Head of caudate nucleus (tissue), 42 donors: ENCODE data around the gene ZNF528.

ENCODE experiments used
- DNase-seq, 42 donors: peaks; one replicate each; pipeline versions ENCODE4 v3.0.0 to v3.0.0-alpha.2; 2020 to 2021; ENCODE audit warnings: mixed read lengths in 7 of 42
- intact Hi-C: fragments of 100-400 bp; cut with DNase I; formaldehyde crosslinking; loops from one replicate; pipeline ENCODE4 v1.15.0; 2022

ZNF528 gene

DNA sequence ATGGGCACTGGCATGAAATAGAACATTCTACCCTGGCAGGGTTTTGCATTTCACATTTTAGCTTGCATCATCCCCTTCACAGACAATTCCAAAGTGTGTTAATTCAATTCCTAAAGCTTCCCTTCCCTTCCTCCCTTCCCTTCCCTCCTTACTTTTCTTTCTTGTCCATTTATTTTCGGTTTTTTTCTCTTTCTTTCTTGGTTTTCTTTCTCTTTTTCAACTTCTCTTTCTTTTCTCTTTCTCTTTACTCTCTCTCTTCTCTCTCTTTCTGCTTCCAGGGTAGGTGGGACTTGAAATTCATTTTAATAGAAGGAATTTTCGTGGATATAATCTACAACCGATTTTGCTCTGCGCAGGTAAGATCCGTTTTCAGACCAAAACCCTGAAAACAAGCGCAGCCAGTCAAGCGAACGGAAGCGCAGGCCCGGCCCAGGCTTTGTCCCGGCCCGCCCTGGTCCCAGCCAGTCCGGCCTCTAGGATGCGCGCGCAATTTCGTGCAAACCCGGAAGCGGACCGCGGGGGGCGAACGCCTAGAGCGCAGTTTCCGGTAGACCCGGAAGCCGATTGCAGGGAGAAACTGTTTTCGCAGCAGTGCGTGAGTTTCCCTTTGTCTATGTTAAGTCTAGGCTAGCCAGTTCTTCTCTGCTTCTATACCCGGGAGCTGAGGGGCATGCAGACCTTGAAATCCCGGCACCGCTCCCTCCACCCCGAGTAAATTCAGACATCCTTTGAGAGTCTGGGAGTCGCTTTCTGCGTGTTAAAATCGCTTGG lies at the start of gene ZNF528:
TSS of gene ZNF528 (plus strand) at position 540 of the 771 bp plus-strand sequence. CDS start 4,165 bp downstream, outside the sequence.
- intact Hi-C loops, result no loop called here
- peak; percentile 85 to 99 (median 96) for DNase-seq

- DNase-seq, result no peak
- intact Hi-C loops, result no loop called here
These were observed 46.1 kb upstream of the ZNF528 start for GRCh38 chr19:52351512-52351911.

DNA sequence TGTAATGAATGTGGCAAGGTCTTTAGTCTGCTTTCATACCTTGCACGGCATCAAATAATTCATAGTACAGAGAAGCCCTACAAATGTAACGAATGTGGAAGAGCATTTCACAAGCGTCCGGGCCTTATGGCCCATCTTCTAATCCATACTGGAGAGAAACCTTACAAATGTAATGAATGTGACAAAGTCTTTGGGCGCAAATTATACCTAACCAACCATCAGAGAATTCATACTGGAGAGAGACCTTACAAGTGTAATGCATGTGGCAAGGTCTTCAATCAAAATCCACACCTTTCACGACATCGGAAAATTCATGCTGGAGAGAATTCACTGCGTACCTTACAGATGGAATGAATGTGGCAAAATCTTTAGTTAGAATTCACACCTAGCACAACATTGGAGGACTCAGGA lies 31.2 kb upstream of the ZNF528 start:
- intact Hi-C loops, result no loop called here
- no peak for DNase-seq

- peak; percentile 91 to 99 (median 96) for DNase-seq
- intact Hi-C loops, result no loop called here
These were observed 27.9 kb upstream of the ZNF528 start, which contains the start of gene ZNF880 for GRCh38 chr19:52369559-52370340. Gene ZNF880, plus strand, starts transcription at chr19:52369923. Its CDS starts 43 bp downstream, at chr19:52369966.

- intact Hi-C loops, result no loop called here
- DNase-seq, result no peak
These were observed 27.3 kb upstream of the ZNF528 start for GRCh38 chr19:52370341-52370710.

- intact Hi-C loops, result no loop called here
- DNase-seq, result no peak
These were observed 6.5 kb upstream of the ZNF528 start for GRCh38 chr19:52391135-52391534.

- intact Hi-C loops, result no loop called here
- peak in 10 of 42 donors; percentile 5 to 43 (median 12) for DNase-seq
These were observed 412 bp downstream of the ZNF528 start for GRCh38 chr19:52398081-52398441.

GRCh38 chr19:52410276-52410675 lies 12.6 kb downstream of the ZNF528 start:
- intact Hi-C loops, result no loop called here

GRCh38 chr19:52415711-52416110 lies 18.1 kb downstream of the ZNF528 start:
- intact Hi-C loops, result no loop called here
- DNase-seq, result no peak

More at GRCh38 chr19:52410276-52410675, 12.6 kb downstream of the ZNF528 start:
- no peak for DNase-seq

- DNase-seq, result no peak
- intact Hi-C loops, result no loop called here
These were observed 31.3 kb downstream of the ZNF528 start, which contains the start of gene ZNF534 for GRCh38 chr19:52428937-52429336. Gene ZNF534, plus strand, starts transcription at chr19:52429148. Its CDS starts 2,327 bp downstream, at chr19:52431475.

- no peak for DNase-seq
- intact Hi-C loops, result no loop called here
These were observed 44.5 kb downstream of the ZNF528 start for GRCh38 chr19:52442179-52442578.

DNA sequence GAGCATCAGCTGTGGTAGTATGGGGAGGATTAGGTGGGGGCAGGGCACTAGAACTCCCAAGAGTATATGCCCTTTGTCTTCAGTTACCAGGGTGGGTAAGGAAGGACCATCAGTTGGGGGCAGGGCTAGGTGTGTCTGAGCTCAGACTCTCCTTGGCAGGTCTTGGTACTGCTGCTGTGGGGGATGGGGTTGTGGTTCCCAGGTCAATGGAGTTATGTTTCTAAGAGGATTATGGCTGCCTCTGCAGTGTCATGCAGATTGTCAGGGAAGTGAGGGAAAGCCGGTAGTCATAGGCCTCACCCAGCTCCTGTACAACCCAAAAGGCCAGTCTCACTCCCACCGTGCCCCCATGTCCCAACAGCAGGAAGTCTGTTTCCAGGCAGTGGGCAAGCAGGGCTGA lies 46.9 kb downstream of the ZNF528 start:
- intact Hi-C loops, result no loop called here
- DNase-seq, result no peak

- DNase-seq, result no peak
- intact Hi-C loops, result no loop called here
These were observed 53.6 kb downstream of the ZNF528 start for GRCh38 chr19:52451241-52451640.

- intact Hi-C loops, result no loop called here
- peak; percentile 62 to 93 (median 84) for DNase-seq
These were observed 55.9 kb downstream of the ZNF528 start, which contains the start of gene ZNF578 for GRCh38 chr19:52453324-52454094. Gene ZNF578, plus strand, starts transcription at chr19:52453553. Its CDS starts 48,293 bp downstream, at chr19:52501846.

DNA sequence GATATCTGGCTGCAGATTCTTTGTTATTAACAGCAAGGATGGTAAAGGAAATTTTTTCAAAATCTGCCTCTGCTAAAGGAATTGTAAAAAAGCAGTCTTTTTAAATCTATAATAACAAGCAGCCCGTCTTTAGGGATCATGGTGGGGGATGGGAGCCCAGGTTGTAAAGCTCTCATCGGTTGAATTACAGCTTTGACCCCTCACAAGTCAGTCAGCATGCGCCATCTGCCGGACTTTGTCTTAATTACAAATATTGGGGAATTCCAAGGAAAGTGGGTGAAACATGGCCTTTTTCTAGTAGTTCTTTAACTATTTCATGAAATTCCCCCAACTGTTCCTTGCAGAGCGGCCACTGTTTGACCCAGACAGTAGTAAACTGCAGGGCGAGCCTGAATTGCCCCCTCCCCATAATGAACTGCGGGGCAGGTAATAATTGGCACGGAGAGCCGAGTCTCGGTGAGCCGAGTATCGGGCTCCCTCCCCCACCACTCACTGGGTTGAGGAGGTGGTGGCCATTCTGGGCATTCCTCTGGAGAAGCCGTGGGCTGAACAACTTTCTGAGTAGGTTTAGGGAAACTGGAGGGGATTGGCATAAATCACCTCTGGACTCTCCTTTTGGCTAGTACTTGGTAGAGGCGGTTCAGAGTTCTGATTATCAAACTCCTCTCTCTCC lies 67.3 kb downstream of the ZNF528 start:
- intact Hi-C loops, result no loop called here
- DNase-seq, result no peak
